OCI-M1 (cell line): ENCODE results near the gene SHROOM4.

ENCODE experiments used
- DNase-seq: peaks from one replicate; lab custom pipeline; 2025; lab: John Stamatoyannopoulos, UW

SHROOM4 gene

DNA sequence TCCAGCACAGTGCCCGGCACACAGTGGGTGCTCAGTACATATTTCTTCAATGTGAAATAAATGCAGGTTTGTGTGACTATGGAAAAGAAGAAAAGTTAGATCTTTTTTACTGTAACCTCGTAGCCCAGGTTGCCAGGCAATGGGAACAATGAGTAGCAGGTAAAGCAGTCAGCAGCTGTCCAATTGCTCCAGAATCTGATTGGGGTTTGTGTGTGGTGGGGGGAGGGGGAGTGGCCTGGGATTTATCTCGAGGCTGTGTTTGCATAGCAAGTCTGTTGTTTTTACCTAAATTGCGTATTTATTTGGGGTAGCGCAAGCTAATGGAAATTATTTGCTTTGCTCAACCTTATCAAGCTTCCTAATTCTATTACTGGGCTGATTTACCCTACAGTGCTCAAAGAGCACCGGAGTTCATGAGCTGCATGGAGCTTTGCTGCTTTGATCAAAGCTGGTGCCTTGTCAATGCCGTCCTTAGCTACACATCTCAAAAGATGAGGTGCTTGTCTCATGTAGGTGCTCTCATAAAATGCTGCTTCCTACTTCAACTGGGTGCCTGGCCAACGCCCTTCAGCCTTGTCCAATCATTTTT lies 198.3 kb downstream of the SHROOM4 start:
- no peak for DNase-seq

DNA sequence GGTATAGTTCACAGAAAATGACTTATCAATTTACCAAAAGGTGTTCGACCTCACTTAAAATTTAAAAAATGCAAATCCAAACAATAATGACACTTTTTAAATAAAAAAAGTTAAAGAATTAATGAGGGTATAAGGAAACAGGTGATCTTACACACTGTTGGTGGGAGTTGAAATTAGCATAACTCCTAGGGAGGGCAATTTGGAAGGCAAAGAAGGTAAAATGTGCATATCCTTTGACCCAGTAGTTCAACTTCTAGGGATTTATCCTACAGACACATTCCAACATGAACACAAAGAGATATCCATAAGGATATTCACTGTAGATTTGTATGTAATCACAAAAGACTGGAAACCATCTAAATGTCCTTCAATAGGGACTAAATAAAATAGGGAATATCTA lies 199.5 kb downstream of the SHROOM4 start:
- no peak for DNase-seq

DNA sequence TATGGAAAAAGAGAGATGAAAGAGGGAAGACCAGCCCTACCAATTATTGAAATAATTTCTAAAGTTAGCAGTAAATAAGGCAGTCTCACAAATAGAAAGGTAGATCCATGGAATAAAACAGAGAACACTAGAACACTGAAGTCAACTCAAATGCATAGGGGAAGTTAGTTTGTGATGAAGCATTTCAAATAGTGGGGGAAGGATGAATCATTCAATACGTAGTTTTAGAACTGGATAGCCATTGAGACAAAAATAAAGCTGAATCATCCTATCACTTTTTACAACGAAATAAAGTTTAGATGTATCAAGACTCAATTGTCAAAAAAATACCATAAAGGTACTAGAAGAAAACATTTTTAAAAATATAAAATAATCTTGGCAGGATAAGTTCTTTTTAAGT lies 200.1 kb downstream of the SHROOM4 start:
- DNase-seq = no peak

DNA sequence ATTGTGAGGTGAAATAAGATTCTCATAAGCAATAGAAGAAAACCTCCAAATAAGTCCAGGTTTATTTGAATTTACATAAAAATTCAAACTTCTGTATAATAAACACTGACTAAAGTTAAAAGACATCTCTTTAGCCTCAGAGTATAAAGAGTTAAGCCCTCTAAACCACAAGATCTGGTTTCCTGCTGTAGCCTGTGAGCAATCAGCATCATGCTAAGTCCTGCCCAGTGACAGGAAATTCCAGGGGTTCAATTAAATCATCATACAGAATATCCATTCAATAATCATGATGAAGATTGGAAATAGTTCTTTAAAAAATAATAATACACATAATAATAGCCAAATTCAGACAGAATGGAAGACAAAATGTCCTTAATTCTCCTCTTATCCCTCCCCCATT lies 204.2 kb downstream of the SHROOM4 start:
- no peak for DNase-seq

DNA sequence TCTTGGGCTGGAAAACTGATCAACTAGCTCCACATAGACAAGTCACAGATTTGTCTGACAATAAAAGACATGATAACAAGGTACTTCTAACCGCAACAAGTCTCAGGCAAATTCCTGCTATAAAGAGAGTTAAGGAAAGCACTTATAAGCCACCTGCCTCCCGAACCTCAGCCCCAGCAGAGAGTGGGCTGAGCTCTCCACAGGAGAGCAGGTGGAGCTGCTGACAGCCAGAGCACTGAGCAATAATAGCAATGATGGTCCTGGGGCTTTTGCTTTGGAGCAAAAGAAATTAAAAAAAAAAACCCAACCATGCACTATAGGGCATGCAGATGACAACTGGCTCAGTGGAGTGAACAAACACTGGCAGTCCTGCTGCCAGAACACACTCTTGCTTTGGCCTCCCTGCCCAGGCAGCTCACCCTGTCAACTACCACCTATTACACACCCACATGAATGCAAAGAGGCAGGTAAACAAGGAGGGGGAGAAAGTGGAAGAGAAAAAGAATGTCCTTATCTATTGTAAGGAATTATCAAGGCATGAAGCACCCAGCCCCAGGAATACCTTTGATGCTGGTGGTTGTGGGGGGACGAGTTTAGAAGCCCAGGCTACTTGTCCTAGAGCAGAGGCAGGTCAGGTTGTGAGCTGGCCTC lies 207.6 kb downstream of the SHROOM4 start:
- DNase-seq = no peak

DNA sequence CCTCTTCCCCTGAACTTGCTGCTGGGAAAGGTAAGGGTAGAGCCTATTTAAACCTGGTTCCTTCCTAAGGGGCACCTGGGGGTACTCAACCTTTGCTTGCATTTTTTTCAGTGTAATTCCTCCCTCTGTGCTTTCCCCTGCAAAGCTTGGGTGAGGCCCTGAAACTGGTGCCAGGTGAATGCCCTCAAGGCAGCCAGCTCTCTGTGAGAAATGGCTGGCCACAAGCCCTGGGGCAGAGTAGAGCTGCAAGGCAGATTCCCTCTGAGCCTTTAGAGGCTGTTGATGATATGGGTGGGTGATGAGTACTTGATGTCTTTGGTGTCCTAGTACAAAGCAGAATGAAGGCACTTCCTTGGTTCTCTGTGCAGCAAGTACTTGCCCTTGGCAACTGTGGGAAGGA lies 217.9 kb downstream of the SHROOM4 start:
- DNase-seq = no peak

DNA sequence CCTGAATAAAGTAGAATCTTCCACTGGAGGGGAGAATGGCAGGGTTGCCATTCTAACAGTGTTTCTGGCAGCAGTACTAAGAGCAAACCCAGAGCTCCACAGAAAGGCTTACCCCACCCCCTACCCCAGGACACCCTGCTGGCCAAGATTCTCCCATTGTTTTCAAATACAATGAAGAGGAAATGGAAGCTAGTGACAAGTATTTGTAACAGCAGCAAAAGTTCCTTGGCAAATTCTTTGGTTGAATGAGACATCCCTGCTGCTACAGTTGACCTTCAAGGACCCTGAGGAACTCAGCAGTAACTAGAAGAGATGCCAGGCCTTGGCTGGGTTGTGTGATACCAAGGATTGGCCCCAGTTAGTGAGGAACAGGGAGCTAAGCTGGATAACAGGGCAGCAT lies 219.2 kb downstream of the SHROOM4 start:
- no peak for DNase-seq

DNA sequence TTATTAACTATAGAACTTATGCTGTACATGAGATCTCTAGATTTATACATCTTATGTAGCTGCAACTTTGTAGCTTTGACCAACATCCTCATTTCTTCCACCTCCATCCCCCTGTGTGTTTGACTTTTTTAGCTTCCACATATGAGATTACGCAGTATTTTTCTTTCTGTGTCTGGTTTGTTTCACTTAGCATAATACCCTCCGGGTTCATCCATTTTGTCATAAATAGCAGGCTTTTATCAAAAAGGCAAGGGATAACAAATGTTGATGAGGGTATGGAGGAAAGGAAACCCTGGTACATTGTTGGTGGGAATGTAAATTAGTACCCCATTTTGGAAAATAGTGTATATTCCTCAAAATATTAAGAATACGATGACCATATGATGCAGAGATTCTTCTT lies 227.0 kb downstream of the SHROOM4 start:
- DNase-seq = no peak

DNA sequence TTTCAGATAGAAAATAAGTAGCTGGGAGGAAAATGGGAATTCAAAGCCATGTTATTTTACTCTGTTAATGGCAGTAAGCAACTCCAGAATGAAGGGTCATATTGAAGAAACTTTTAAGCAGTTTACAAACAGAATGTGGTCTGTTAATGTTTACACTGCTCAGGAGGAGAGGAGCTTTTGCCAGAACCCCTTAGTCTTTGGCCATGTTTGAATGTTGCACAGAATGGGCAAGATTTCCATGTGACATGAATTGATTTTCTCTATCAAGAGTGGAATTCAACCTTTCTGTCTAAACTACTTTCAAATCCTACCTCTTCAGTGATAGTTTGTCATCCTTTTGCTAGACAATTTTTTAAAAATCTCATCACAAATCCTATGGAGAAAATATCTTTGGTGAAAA lies 227.6 kb downstream of the SHROOM4 start:
- DNase-seq = no peak

DNA sequence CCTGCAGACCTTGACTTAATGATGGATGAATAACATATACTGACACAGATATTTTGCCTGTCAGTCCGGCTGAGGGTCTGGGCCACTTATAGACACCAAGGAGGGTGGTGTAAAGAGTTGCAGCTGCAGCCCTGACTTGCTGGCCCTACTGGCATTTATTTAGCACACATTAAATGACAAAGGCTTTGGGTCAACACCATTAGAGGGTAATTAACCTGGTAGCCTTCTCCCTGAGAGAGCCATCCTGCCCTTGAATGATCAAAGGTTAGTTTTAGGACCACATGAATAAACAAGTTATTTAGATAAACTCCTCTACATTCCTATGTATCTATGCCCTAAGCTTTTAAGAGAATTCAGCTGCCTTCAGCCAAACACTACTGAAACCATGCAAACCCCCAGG lies 232.6 kb downstream of the SHROOM4 start:
- DNase-seq = no peak

DNA sequence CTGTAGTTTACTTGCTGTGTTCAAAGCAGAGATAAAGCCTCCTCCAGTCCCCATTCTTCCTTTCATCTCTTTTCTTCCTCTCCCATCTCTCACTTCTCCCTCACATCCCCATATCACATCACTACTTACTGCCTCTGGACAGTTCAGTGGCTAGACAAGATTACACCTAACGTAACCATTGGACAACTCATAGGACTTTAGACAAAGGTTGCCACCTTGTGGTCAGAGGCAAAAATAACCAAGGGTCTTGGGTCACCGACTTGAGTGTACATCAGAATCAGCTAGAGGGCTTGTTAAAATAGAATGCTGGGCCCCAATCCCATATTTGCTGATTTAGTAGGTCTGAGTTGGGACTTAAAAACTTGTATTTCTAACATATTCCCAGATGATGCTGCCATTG lies 234.0 kb downstream of the SHROOM4 start:
- DNase-seq = peak; percentile 81

DNA sequence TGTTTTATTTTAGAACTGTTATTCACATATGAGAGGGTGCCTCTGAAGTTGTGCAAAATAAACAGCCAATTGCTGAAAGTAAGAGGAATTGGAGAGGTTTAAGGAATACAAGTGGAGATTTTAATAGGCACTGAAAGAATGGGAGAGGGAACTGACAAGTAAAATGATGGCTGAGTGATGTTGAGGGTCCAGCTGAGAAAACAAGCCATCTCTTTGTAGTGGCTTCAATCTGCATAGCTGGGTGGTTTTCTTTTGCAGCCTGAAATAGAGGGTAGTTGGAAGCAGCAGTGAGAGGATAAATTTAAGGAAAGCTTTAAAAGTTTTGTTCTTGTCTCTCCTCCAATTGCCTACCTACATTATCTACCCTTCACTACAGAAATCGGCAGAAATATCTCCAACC lies 236.7 kb downstream of the SHROOM4 start:
- DNase-seq = no peak

DNA sequence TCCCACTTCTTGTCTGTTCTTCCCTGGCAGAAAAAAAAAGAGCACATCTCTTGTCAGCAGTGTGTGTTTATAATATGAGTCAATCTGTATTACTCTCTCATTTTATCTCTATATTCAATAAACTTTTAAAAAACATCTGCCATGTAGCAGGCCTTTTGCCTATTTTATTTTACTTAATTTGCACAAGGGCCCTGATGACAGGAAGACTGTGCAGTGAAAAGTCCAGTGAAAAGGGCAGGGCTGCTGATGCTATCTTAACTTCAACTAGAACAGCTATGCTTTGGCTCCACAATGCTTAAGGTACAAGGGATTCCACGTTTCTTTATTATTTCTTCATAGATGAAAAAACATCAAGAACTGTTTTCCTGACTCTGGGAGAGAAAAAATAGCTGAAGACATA lies 246.4 kb downstream of the SHROOM4 start:
- DNase-seq = no peak

DNA sequence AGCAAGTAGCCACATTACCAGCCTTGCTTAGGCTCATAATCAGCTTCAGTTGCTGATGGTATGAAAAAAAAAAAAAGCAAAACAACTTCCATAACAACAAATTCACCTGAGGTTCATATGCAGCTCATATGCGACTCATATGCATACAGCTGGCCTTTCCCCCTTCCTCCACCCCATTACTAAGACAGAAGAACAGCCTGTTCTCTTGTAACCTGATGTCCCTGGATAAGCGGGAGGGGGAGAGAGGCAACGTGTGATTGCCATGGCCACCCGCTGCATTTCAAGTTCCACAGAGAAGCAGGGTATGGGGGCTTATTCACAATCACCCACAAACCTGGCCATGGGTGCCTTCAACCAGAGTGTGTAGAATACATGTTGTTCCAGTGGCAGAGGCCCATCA lies 248.3 kb downstream of the SHROOM4 start:
- DNase-seq = no peak
